DMS 273 treated with DMSO at 0.1 percent for 48 hours (cell line): Measurements from ENCODE around the gene ALDH3B1.

Source experiments
- DNase-seq: peaks from one replicate; lab custom pipeline; 2025; lab: John Stamatoyannopoulos, UW

ALDH3B1 gene

DNA sequence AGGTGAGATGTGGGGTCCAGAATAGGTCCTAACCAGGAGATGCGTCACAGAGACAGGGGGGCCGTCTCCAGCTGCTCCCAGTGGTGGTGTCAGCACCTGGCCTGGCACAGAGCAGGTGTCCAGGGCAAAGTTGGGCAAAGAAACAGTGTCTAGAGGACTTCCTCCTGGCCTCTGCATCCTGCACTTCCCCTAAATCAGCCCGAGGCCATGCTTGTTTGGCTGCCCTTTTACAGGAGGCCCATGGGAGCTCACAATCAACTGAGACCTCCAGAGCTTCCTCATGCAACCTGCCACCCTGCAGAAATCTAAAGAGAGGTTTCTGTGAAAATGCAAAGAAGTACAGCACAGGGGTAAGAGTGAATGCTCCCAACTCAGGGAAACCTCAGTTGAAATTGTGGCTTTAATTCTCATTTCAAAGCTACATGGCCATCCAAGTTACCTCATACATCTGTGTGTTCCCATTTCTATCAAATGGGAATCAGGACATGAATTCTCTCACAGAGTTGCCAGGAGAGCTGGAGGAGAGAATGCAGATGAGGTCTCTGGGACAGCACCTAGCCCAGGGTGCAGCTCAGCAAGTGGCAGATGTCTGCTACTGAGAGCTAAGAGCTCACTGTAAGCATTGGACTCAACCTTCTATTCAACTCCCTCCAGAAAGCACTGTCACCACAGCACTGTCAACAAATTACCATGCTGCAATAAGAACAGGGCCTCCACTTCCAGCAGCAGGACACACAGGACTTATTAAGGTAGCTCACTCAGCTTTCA is 61.3 kb downstream of the ALDH3B1 start:
- DNase-seq = no peak

DNA sequence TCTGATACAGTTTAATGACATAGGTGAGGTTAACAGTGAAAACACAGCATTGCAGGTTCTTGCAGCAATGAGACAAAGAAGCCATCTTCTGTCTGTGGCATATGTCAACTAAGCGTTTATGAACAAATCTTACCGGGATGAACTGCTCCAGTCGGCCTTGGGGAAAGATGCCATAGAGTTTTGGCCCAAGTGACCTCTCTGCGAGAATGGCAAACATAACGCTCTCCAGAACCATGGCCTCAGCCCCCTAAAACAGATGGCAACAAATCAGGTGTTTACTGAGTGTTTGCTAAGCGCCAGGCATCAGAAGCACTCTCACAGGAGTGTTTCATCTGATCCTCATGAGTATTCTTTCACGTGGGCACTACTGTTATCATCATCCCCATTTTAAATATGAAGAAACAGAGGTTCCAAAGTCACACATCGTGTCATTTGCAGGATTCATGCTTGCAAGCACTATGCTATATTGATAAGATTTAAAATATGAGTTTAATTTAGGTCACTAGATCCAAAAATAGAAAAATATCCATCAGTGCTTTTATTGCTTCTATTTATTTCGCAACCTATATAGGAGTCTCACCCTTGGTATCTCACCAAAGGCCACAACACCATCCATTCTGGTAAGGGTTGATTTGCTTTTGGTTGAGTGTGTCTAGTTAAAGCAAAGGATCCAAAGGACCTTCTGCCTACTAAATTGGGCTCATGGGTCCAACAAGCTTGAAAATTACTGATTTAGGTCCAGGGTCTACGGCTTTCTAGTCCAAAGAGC is 64.6 kb downstream of the ALDH3B1 start:
- DNase-seq = no peak

DNA sequence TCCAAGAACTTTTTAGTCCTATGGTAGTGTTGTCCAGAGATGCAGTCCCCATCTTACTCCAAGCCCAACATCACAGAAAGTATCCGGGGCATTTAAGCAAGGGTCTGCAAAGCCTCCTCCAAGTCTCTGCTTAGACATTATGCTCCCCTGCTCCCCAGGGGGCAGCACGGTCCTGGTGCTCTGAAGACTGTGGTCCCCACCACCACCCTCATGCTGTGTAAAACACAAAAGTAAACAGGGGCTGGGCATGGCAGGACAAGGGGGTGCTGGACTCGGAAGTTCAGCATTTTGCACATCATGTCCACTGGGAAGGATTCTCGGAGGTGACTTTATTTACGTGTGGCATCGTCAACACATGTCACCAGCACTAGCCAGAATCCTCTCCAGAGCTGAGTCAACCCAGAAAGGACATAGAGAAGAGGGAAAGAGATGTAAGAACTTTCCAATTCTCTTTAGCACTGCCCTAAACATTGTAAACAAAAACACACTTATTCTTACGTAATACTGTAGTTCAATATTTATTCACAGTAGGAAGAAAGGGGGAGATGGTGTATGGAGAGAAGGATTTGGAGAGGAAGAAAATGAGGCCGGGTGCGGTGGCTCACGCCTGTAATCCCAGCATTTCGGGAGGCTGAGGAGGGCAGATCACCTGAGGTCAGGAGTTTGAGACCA is 66.4 kb downstream of the ALDH3B1 start:
- no peak for DNase-seq

DNA sequence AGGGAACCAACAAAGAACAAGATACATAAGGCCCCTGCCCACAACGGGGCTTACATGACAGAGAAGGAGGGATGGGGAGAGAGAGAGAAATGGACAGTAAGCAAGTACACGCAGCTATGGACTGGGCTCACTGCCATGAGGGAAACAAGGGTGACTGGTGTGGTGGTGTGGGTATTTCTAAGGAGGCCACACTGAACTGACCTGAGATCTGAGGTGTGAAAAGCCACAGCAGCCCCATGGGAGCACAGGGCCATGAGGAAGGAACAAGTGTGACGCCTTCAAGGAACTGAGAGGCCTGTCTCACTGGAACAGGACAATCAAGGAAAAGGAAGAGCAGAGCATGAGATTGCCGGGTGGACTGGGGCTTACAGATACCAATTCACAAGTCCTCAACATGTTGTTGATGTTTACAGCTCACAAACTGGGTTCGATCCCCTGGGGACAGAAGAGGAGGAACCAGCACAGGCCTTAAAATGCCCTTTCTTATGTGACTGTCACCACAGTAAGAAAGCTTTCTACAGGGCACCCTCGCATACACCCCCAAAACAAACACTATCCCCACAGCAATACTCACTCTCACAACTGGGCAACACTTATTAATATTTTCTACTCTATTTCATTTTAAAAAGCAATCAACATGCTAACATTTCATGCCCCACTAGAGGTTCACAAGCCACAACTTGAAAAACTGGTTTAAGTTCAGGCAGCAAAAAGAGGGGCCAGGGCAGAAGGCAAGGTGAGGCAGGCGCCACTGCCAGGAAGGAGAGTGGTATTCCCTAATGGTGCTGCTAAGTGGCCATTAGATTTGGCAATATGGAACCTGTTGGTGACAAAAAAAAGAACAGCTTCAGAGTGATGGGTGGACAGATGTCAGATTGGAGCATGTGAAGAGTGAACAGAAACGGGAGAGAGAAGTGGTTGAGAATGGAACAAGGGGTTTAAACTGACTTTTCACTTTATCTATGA is 67.8 kb downstream of the ALDH3B1 start:
- no peak for DNase-seq
